NCI-H2227 (cell line): Measurements from ENCODE around the gene STON2.

ENCODE experiments used
- DNase-seq: peaks from one replicate; lab custom pipeline; 2025; ENCODE audit not compliant: unreplicated experiment; lab: John Stamatoyannopoulos, UW

The STON2 gene

DNA sequence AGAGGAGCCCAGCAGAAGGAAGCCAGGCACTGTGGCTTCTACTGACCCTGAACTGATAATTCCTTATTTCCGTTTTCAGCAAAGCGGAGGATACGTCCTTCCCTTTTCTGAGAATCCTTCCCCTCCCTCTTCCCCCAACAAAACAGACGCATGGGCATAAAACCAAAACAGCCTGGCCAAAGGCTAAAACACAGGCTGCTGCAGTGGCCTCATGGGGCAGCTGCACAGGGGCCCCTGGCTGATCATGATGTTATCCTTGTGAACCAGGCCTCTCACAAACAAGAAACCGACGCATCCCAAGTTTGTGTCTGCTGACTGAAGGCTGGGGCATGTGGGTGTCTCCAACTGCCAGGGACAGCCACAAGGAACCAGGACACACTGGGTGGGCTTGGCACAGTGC lies 23.4 kb upstream of the STON2 start:
- DNase-seq, result no peak

DNA sequence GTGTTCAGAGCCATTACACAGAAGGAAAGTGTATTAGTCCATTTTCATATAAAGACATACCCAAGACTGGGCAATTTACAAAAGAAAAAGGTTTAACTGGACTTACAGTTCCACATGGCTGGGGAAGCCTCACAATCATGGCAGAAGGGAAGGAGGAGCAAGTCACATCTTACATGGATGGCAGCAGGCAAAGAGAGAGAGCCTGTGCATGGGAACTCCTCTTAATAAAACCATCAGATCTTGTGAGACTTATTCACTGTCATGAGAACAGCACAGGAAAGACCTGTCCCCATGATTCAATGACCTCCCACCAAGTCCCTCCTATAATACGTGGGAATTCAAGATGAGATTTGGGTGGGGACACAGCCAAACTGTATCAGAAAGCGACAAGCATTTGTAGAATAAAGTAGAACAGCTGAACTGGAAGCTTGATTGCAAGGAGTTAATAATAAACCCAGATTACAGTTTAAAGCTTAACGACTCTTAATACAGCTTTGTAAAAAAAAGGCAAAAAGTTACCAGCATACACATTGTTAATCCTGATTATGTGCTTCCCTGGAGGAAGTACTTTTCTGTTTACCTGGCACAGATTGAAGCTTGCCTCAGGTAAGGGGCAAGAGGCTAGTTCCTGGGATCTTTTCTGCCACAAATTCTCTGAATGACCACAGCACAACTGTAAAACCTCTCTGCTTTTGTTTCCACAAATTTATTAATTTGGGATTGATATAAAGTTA lies 18.1 kb upstream of the STON2 start:
- no peak for DNase-seq

DNA sequence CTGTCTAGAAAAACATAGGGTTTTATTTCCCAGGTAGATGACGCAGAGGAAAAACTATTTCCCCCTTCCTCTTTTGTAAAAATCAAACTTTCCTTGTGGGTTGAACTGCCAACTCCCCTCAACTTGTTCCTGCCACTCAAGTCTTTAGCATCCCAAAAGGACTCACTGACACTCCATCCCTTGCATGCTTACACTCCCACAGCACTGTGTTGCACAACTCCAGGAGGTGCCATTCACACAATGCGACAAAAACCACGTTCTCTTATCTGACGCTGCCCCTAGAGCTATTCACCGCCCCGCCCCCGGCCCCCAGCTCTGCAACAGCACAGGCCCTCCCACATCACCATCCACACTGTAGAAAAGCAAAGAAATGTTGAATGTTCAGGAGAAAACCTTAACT lies 16.9 kb upstream of the STON2 start:
- no peak for DNase-seq

GRCh38 chr14:81416194-81416952 lies 16.2 kb upstream of the STON2 start:
- no peak for DNase-seq

GRCh38 chr14:81415781-81416180 lies 15.7 kb upstream of the STON2 start:
- no peak for DNase-seq

DNA sequence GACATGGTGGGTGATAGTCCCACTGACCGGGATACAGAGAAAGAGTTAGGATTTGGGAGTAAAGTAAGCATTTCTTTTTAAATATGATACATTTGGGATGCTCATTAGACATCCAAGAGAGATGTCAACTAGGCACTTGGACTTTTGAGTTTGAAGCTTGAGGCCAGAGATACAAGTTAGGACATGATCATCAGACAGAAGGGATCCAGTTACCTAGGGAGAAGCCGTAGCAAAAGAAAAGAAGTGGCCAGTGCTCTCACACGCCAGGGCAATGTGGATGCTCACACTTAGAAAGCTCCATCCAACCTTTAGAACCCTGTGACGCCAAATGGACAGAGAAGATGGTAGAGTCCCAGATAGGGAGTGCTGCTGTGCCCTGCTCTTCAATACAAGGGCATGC lies 14.0 kb upstream of the STON2 start:
- no peak for DNase-seq

- no peak for DNase-seq
Observed at GRCh38 chr14:81412779-81413178, 12.7 kb upstream of the STON2 start.

DNA sequence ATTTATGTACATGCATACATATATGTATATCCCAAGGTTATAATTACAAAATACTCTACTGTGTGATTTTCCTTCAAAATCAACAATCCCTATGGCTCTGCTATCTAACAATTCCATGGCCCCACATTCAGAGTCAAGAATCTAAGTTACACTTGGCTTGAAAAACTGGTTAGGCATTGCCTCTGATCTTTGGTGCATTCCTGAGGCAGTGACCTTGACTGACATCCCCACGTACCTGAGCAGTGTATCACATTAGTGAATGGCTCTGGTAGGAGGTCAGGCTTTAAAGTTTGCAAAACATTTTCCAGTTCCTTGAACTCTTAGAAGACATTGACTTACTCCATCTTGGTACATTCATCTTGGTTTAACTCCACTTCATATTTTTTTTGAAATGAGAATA lies 8.5 kb upstream of the STON2 start:
- DNase-seq, result no peak

DNA sequence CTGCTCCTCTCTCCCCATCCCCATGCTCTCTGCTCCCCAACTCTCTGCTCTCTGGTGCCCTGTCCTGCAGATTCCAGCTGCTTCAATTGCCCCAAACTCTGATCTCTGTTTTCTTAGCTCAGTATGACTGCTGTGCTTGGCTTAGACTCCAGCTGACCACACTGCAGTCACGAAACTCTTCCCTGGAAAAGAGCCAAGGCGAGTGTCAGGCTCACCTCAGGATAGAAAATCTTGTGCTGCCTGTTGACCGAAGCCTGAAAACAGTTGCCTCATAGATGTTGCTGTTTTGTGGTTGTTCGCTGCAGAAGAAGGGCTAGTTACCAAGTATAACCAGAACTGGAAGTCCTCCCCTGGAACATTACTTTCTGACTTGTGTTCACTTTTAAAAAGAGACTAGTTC lies 6.7 kb upstream of the STON2 start:
- no peak for DNase-seq

DNA sequence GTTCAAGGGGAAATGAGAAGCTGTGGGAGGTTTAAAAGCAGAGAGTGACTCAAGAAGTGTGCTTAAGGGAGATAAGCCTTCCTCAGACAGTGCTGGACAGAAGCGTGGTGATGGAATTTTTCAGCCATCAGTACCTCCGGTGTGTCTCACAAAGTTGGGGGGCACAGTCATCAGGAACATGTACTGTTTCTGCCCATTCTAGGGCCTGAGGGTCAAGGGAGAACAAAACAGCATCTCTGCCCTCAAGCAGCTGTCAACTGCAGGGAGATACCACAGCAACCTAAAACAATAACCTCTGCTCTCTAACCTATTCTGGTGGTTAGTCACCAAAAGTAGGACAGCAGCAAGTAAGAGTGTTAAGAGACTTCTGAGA lies 2.0 kb upstream of the STON2 start:
- DNase-seq, result no peak

- no peak for DNase-seq
Observed at GRCh38 chr14:81401420-81402122, 1.4 kb upstream of the STON2 start.

DNA sequence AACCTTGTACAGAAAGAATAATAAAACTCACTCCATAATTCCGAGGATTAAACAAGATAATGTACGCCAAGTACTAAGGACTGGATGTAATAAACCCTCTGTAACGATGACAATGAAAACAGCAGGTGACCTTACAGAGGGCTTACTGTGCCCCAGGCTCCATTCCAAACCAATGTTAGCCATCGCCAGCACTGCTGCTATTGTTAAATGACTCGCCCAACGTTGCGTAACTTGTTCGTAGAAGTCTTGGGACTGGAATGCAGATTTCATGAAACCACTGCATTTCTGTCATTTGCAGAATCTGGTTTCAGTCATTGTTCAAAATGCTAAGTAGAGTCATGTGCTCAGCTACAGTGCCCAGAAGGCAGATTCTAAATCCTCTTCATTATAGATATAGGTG lies 728 bp upstream of the STON2 start:
- no peak for DNase-seq

- DNase-seq, result no peak
Observed at GRCh38 chr14:81398196-81398891, 1.8 kb downstream of the STON2 start.

GRCh38 chr14:81396113-81396512 lies 4.0 kb downstream of the STON2 start:
- no peak for DNase-seq

GRCh38 chr14:81394739-81395138 lies 5.4 kb downstream of the STON2 start:
- no peak for DNase-seq

- no peak for DNase-seq
Observed at GRCh38 chr14:81392976-81393643, 7.0 kb downstream of the STON2 start.

DNA sequence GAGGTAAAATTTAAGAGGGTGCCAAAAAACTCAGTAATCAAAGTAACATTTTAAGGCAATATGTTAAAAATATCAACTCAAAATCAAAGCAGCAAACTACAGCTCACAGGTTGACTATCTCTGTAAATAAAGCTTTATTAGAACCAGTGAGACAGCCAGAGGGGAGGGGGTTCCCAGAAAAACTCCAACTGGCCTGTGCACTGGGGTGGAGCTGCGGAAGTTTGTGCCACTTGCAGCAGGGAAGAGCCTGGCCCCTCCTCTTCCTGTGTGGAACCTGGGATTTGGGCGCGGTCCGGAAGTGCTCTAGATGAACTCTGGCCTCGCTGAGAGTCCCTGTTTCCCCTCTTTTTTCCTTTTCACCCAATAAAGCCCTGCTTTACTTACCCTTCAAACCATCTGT lies 8.1 kb downstream of the STON2 start:
- no peak for DNase-seq

DNA sequence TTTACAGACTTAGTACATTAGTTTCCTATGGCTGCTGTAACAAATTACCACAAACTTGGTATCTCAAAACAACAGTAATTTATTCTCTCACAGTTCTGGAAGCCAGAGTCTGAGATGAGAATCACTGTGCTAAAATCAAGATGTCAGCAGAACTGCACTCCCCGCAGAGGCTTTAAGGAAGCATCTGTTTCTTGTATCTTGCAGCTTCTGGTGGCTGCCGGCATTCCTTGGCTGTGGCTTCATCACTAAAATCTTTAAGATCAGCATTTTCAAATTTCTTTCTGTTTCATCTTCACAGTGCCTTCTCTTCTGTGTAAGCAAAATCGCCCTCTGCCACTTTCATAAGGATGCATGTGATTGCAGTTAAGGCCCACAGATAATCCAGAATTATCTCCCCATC lies 9.4 kb downstream of the STON2 start:
- DNase-seq, result no peak

GRCh38 chr14:81388336-81388735 lies 11.8 kb downstream of the STON2 start:
- no peak for DNase-seq

DNA sequence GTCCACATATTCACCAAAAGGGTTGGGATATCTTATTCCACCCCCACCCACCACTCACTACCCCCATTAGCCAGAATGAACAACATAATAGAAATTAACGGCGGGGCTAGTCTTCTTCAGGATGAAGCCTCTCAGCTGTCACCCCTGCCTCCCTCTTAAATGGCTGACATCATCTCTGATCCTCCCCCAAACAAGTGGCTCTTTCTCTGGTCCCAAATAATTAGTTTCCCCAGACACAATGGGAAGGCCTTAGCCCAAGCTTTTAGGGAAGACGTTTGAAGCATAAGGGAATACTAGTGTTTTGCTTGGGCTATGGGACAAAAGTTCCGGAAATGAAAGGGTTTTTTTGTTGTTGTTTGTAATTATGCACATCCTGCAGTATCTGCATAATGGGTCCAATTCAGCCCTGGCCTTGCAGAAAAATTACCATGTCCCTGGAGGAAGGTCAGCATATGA lies 13.8 kb downstream of the STON2 start:
- DNase-seq, result no peak

DNA sequence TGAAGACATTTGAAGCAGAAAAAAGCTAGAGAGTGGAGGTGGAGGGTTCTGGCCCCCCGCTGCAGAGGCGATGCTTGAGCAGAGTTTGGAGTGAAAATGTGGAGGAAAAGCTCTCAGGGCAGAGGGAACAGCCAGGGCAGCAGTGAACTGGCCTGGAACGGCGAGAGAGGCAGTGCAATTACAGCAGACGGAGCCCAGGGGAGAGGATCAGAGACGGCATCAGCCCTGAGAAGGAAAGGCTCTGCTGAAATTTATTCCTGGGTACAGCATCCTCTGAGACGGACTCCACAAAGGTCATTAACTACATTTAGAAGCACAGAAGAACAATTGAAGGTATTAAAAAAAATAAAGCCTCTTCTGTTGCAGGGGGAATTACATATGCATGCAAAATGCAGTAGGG lies 14.2 kb downstream of the STON2 start:
- DNase-seq, result no peak
